OCI-LY7 (cell line): ENCODE results near the gene GRAP2.

ENCODE experiments used
- EZH2phosphoT487 ChIP-seq: fragments of 200-600 bp; sonication (generic); IDR thresholded peaks from 2 replicates; pipeline ENCODE4 v1.6.1; 2018; ENCODE audit warnings: low read depth, borderline replicate concordance, mild to moderate bottlenecking, mixed run types, antibody characterized with exemption, low read length, moderate library complexity, mixed read lengths
- TF ChIP-seq, protein P1 (sequence below): fragments of 200-600 bp; sonication (generic); conservative IDR thresholded peaks from 2 replicates; pipeline ENCODE4 v1.5.1; 2014; ENCODE audit warnings: mild to moderate bottlenecking, antibody characterized with exemption, low read length, moderate library complexity, mixed read lengths

DNA sequence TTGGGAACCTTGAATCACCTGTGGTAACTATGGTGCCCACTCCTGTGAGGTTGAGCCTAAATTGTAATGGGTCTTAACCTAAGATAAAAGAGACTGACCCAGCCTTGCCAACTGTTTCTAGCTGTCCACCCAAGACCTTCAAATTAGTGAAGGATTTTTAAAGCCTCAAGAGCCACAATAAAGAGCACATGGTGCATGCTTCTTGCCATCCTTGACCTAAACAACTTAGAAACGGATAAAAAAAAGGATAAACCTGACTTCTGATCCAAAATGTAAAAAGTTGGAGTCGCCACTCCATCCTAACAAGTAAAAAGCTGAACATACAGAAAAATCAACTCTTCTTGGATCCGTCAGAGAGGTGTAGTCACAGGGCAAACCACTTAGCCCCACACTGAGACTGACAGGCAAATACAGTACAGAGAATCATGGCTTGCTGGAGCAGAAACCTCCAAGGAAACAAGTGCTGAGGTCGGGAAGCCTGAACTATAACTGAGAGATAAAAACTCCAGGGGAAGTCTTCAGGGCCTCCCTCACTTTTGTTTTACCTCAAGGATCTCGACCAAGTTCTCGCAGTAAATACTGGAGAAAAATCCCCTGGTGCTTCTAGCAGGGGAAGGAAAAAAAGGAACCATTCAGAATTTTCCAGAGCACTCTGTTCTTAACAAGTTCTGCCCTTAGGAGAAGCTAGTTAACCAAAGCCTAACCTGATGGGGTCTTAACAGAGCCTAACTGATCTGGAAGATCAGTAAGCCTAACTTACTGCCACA, 23.6 kb upstream of the GRAP2 start:
- TF ChIP-seq, protein P1, sequence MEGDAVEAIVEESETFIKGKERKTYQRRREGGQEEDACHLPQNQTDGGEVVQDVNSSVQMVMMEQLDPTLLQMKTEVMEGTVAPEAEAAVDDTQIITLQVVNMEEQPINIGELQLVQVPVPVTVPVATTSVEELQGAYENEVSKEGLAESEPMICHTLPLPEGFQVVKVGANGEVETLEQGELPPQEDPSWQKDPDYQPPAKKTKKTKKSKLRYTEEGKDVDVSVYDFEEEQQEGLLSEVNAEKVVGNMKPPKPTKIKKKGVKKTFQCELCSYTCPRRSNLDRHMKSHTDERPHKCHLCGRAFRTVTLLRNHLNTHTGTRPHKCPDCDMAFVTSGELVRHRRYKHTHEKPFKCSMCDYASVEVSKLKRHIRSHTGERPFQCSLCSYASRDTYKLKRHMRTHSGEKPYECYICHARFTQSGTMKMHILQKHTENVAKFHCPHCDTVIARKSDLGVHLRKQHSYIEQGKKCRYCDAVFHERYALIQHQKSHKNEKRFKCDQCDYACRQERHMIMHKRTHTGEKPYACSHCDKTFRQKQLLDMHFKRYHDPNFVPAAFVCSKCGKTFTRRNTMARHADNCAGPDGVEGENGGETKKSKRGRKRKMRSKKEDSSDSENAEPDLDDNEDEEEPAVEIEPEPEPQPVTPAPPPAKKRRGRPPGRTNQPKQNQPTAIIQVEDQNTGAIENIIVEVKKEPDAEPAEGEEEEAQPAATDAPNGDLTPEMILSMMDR: no peak
- TF ChIP-seq EZH2phosphoT487: no peak
